Neural cell (in vitro differentiated cells): ENCODE results near the gene SOCS6. TPM values are rescaled to one million over a fixed set of nuclear protein-coding genes. Genes with fewer than 3 reads are reported as not detected.

Experiments used
- H2AFZ ChIP-seq: fragments of 200-600, 300-800 bp; sonication (generic), shearing (Covaris generic); 2 replicates; pipeline ENCODE4 v1.6.0; 2014; ENCODE audit warnings: low read depth, mild to moderate bottlenecking, antibody characterized with exemption, low read length, moderate library complexity
- H3F3A ChIP-seq: fragments of 200-600 bp; shearing (Covaris generic); 2 replicates; pipeline ENCODE4 v1.6.1; 2016; ENCODE audit warnings: mild to moderate bottlenecking, moderate library complexity, mixed read lengths, antibody characterized with exemption, low read length; ENCODE audit not compliant: insufficient read depth, poor library complexity, severe bottlenecking
- H3K27ac ChIP-seq: fragments of 200-600, 300-800 bp; sonication (generic), shearing (Covaris generic); 2 replicates; pipeline ENCODE4 v1.5.1; 2014; ENCODE audit warnings: mild to moderate bottlenecking, low read length, moderate library complexity
- H3K27me3 ChIP-seq: fragments of 300-800, 200-600 bp; sonication (generic), shearing (Covaris generic); 2 replicates; pipeline ENCODE4 v1.6.0; 2014; ENCODE audit warnings: mild to moderate bottlenecking, low read depth, low read length, moderate library complexity; ENCODE audit not compliant: insufficient read depth
- H3K36me3 ChIP-seq: fragments of 300-800, 200-600 bp; sonication (generic), shearing (Covaris generic); 2 replicates; pipeline ENCODE4 v1.5.1; 2014; ENCODE audit warnings: mild to moderate bottlenecking, antibody characterized with exemption, low read length, moderate library complexity; ENCODE audit not compliant: insufficient read depth
- H3K4me2 ChIP-seq: fragments of 300-800, 200-600 bp; sonication (generic), shearing (Covaris generic); 2 replicates; pipeline ENCODE4 v1.6.0; 2014; ENCODE audit warnings: mild to moderate bottlenecking, low read length
- H3K4me3 ChIP-seq: fragments of 300-800, 200-600 bp; sonication (generic), shearing (Covaris generic); 2 replicates; pipeline ENCODE4 v1.5.1; 2014; ENCODE audit warnings: mild to moderate bottlenecking, low read length, moderate library complexity
- H3K79me2 ChIP-seq: fragments of 200-600 bp; shearing (Covaris generic); replicated peaks from 2 replicates; pipeline ENCODE4 v1.6.0; 2014; ENCODE audit warnings: mild to moderate bottlenecking, low read length, moderate library complexity; ENCODE audit not compliant: insufficient read depth
- H3K9ac ChIP-seq: fragments of 300-800, 200-600 bp; sonication (generic), shearing (Covaris generic); 2 replicates; pipeline ENCODE4 v1.6.1; 2016; ENCODE audit warnings: mild to moderate bottlenecking, low read length, mixed read lengths
- H3K9me2 ChIP-seq: fragments of 200-600 bp; shearing (Covaris generic); 2 replicates; pipeline ENCODE4 v1.6.1; 2016; ENCODE audit warnings: mild to moderate bottlenecking, low read length, mixed read lengths; ENCODE audit not compliant: insufficient read depth
- H3K9me3 ChIP-seq: fragments of 200-600, 300-800 bp; sonication (generic), shearing (Covaris generic); 2 replicates; pipeline ENCODE4 v1.6.1; 2016; ENCODE audit warnings: mild to moderate bottlenecking, mixed run types, low read length, moderate library complexity, mixed read lengths
- H4K20me1 ChIP-seq: fragments of 200-600 bp; shearing (Covaris generic); 2 replicates; pipeline ENCODE4 v1.6.1; 2016; ENCODE audit warnings: mild to moderate bottlenecking, mixed run types; ENCODE audit not compliant: insufficient read depth
- CTCF ChIP-seq: fragments of 450-650 bp; IDR thresholded peaks from 2 replicates; pipeline ENCODE4 v1.5.1; 2014; ENCODE audit warnings: antibody characterized with exemption, mild to moderate bottlenecking, moderate library complexity; ENCODE audit not compliant: poor library complexity, severe bottlenecking
- EP300 ChIP-seq: fragments of 450-650 bp; conservative IDR thresholded peaks from 2 replicates; pipeline ENCODE4 v1.6.1; 2014; ENCODE audit warnings: antibody characterized with exemption, mild to moderate bottlenecking, moderate library complexity; ENCODE audit not compliant: poor library complexity, severe bottlenecking
- EZH2 ChIP-seq: fragments of 200-600, 300-800 bp; shearing (Covaris generic), sonication (generic); IDR thresholded peaks from 2 replicates; pipeline ENCODE4 v1.6.1; 2014; ENCODE audit warnings: antibody characterized with exemption, low read length, borderline replicate concordance, mild to moderate bottlenecking; ENCODE audit not compliant: insufficient read depth, poor library complexity, severe bottlenecking
- MXI1 ChIP-seq: fragments of 450-650 bp; conservative IDR thresholded peaks from 2 replicates; pipeline ENCODE4 v1.6.1; 2014; ENCODE audit warnings: antibody characterized with exemption, mild to moderate bottlenecking; ENCODE audit not compliant: poor library complexity, severe bottlenecking
- POLR2AphosphoS5 ChIP-seq: IDR thresholded peaks from 2 replicates; pipeline ENCODE4 v1.6.1; 2012
- RAD21 ChIP-seq: fragments of 450-650 bp; conservative IDR thresholded peaks from 2 replicates; pipeline ENCODE4 v1.6.1; 2014; ENCODE audit warnings: antibody characterized with exemption, mild to moderate bottlenecking, moderate library complexity
- REST ChIP-seq: IDR thresholded peaks from 2 replicates; pipeline ENCODE4 v1.6.1; 2012; ENCODE audit warnings: borderline replicate concordance
- SMC3 ChIP-seq: fragments of 450-650 bp; conservative IDR thresholded peaks from 2 replicates; pipeline ENCODE4 v1.6.1; 2014; ENCODE audit warnings: antibody characterized with exemption, mild to moderate bottlenecking, moderate library complexity; ENCODE audit not compliant: poor library complexity
- TAF1 ChIP-seq: IDR thresholded peaks from 2 replicates; pipeline ENCODE4 v1.6.1; 2012; ENCODE audit warnings: low read depth
- polyA plus RNA-seq: library from polyadenylated mRNA; depleted of rRNA; stranded (reverse); fragments of >200 nt; gene quantifications from 2 replicates; pipeline ENCODE4 v1.2.3, GENCODE V29; 2014

Gene SOCS6
- polyA plus RNA-seq, 1 donor from 2014 or later = 21.9 TPM

DNA sequence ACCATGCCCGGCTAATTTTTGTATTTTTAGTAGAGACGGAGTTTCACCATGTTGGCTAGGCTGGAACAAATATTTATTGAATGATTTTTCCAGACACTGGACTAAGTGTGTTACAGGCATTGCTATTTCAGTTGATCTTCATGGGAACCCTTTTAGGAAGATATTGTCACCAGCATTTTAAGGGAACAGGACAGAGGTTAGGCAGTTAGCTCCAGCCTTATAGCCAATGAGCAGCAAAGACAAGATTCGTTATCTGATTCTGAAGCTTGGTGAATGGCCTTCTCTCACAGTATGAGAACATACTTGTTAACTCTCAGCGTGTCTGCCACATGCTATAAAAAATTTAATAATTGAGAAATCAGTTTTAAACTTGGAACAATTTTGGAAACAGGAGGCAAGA, 73.4 kb downstream of the SOCS6 start:
- H3K36me3 ChIP-seq = no peaks in the 10 kb centered on the region
- no peak overlapping the region for H3K4me3 ChIP-seq
- H3K79me2 ChIP-seq = no peaks in the 10 kb centered on the region
- H2AFZ ChIP-seq = no peak overlapping the region
- no peaks in the 10 kb centered on the region for H3K9me2 ChIP-seq
- no peaks in the 10 kb centered on the region for H3K9me3 ChIP-seq
- no peaks in the 10 kb centered on the region for H3K27me3 ChIP-seq
- no peak overlapping the region for H3K27ac ChIP-seq
- H3K4me2 ChIP-seq = no peak overlapping the region
- no peaks in the 10 kb centered on the region for H3F3A ChIP-seq
- H4K20me1 ChIP-seq = no peaks in the 10 kb centered on the region
- TF ChIP-seq RAD21 (no peak), MXI1 (no peak), EP300 (no peak), REST (no peak), SMC3 (no peak), TAF1 (no peak), CTCF (no peak), POLR2AphosphoS5 (no peak), EZH2 (no peak)
- H3K9ac ChIP-seq = no peak overlapping the region

DNA sequence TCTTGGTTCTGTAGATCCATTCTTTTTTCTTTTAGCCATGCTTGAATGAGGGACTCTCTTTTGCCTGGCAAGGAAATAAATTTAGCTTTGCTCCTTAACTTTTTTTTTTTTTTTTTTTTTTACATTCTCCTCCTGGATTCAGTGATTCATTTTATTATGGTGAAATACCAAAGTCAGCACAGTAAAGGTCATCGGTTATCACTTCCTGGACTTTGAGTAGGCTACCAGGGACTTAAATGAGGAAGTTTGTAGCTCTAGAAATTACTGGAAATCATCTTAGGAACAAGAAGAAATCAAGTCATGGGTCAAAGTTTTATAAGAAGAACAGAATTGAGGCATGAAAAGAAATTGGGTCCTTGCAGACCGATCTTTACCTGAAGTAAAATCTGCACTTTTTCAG, 75.0 kb downstream of the SOCS6 start:
- no peak overlapping the region for H3K27ac ChIP-seq
- no peaks in the 10 kb centered on the region for H3K27me3 ChIP-seq
- H3K79me2 ChIP-seq = no peaks in the 10 kb centered on the region
- no peaks in the 10 kb centered on the region for H4K20me1 ChIP-seq
- no peaks in the 10 kb centered on the region for H3K36me3 ChIP-seq
- no peaks in the 10 kb centered on the region for H3F3A ChIP-seq
- H3K4me2 ChIP-seq = no peak overlapping the region
- no peak overlapping the region for H2AFZ ChIP-seq
- no peaks in the 10 kb centered on the region for H3K9me2 ChIP-seq
- H3K9me3 ChIP-seq = no peaks in the 10 kb centered on the region
- TF ChIP-seq EP300 (no peak), POLR2AphosphoS5 (no peak), RAD21 (no peak), SMC3 (no peak), CTCF (no peak)
- H3K4me3 ChIP-seq = no peak overlapping the region
- no peak overlapping the region for H3K9ac ChIP-seq
